GM19351 (cell line): Measurements from ENCODE around the gene MAGEF1.
A peak's percentile ranks its signal among the peaks of the same experiment; 100 is the strongest.

Source experiments
- ATAC-seq: cut with Tn5 transposase; IDR thresholded peaks from one replicate; pipeline ENCODE4 v1.9.1; 2021; ENCODE audit warnings: mild to moderate bottlenecking, moderate library complexity; ENCODE audit not compliant: unreplicated experiment

Gene MAGEF1, protein sequence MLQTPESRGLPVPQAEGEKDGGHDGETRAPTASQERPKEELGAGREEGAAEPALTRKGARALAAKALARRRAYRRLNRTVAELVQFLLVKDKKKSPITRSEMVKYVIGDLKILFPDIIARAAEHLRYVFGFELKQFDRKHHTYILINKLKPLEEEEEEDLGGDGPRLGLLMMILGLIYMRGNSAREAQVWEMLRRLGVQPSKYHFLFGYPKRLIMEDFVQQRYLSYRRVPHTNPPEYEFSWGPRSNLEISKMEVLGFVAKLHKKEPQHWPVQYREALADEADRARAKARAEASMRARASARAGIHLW

DNA sequence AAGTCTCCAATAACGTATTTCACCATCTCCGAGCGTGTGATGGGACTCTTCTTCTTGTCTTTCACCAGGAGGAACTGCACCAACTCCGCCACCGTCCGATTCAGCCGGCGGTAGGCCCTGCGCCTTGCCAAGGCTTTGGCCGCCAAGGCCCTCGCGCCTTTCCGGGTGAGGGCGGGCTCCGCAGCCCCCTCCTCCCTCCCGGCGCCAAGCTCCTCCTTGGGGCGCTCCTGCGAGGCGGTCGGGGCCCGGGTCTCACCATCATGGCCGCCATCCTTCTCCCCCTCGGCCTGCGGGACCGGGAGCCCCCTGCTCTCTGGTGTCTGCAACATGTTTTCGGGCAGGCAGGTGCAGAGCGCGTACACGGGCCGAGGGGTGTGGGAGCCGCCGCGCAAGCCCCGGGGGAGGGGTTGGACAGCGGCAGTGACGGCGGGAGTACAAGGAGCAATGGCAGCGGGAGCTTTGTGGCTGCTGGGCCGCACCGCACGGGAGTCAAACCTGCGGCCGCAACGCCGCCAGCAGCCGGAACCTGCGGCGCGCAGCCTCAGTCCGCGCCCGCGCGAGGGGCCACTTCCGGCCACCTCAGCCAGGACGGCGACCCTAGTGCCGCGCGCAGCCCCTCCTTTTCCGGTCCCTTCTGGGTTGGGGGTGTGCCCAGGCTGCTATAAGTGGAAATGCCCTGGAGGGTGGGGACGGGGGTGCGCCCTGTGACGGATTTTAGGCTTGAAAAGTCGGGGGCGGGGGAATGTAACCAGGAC is at the start of gene MAGEF1:
MAGEF1 (minus strand) TSS at position 572 of the 755 bp plus-strand sequence; CDS start at position 329, 243 bp downstream.
- peak; percentile 81 for ATAC-seq

- ATAC-seq, result no peak
Observed at GRCh38 chr3:184761075-184761841, 49.4 kb upstream of the MAGEF1 start.

DNA sequence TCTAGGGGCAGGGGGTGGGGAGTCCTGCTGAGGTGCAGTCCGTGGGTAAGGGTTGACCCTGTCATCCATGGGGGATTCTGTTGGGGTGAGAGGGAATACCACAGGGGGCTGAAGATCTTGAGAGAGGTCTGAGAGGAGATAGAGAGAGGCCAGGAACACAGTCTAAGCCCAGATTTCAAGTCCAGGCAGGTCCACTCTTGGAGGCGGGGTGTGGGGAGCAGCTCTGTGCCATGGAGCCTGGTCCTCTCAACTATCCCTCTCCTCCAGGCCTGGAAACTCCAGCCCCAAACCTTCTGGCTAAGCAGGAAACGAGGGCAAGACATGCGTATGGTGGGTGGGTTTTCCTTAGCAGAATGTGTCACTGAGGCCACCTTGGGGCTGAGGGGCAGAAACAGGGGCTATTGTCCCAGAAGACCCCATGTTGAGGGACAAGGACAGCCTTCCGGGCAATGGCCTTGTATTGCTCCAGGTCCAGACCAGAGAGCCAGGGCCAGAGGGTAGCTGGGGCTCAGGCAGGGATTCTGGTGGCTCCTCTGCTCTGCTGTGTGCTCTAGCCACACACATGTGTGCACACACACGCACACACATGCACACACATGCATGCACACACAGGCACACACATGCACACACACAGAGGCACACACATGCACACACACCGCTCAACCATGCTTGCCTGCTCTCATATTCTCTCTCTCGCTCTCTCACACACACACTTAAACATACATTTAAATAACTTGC is 48.6 kb upstream of the MAGEF1 start:
- ATAC-seq, result no peak

DNA sequence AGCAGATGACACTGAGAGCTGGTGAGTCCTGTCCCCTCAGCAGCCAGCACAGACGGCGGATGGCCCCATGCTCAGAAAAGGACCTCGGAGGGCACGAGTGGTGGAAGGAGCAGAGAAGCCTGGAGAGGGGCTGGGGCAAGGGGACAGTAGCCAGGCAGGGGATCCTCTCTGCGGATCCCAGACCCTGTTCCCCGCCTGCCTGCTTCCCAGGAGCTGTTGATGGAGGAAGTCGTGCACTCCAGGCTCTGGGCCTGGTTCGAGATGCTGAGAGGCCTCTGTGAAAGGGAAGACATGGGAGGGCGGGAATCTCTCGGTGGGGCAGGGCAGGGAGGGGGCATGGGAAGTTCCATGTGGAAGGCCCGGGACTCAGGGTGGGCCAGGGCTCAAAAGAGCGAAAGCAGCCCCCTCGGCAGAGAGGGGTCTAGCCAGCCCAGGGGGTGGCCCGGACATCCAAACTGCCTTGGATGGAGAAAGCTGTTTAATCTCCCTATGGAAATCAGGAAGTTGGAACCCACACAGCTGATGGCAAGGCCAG is 47.9 kb upstream of the MAGEF1 start:
- ATAC-seq, result no peak

DNA sequence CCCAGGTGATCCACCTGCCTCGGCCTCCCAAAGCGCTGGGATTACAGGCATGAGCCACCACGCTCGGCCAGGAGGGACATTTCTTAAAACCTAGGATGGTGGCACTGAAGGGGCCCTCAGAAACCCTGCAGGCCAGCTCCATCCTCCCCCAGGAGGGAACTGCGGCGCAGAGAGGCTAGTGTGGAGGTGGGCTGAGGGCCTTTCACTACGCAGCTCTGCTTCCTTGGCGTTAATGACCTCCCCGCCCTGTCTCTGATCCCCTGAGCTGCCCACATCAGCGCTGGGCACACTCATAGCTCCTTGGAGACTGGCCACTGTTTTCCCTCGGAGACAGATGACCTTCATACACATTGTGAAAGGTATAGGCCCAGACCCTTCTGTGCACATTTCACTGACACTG is 46.2 kb upstream of the MAGEF1 start:
- no peak for ATAC-seq

DNA sequence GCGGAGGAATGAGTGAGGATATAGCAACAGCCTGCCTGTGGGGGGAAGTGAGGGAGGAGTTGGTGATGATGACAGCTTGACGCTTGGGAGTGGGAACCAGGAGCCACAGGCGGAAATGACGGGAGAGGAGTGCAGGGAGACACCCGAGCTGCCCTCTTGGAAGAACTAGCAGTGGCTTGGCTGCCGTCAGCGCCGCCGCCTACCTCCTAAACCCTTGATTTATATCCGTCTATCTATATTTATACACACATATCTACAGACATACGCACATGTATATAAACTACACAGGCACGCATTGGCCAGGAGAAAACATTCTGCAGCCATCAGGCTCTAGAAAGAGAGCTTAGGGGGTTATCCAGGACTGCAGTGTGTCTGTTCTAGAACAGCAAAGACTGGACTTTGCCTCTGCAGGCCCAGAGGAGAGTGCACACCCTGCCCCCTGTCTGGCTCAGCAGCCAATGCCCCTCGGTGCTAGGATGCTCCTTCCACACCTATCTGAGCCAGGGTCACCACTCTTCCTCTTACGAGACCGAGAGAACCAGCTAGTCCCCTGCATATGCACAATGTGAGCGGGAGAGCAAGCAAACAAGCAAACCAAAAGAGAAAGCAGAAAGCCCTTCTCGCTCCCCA is 45.3 kb upstream of the MAGEF1 start:
- ATAC-seq, result no peak

DNA sequence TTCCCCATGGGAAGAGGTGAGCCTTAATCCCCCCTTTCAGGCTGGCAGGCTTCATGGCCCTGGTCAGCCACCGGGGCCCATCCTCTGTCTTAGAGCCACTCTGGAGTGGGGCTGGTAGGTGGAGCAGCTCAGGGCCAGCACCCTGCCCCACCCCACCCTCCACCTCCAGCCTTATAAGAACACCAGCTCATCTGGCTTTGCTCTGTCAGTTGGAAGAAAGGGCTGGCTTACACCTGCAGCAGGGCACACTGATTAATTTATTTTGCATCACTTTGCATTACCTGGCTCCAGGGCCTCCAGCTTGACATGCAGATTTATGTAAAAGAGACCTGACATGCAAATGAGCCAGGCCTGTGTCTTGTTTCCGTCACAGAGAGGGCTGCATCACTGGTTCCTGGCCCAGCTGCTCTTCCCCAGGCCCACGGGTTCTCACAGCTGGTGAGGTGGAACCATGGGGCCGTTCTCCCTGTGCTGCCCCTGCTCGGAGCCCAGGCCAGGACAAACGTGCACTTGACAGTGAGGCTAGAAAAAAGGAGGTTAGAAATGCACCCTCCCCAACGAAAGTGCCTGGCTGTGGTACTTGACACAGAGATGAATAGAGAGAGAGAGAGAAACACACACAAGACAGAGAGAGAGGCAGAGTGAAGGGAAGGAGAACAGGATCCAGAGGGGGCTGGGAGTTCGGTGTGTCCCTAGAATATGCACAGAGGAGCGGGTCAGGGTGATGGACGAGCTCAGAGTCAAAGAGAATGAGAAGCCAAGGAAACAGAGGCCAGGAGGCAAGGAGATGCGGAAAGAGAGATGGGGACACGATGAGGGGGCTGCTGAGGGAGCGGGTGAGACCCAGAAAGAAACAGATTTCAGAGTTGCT is 44.5 kb upstream of the MAGEF1 start:
- no peak for ATAC-seq

- ATAC-seq, result no peak
Observed at GRCh38 chr3:184755315-184755731, 43.5 kb upstream of the MAGEF1 start.

DNA sequence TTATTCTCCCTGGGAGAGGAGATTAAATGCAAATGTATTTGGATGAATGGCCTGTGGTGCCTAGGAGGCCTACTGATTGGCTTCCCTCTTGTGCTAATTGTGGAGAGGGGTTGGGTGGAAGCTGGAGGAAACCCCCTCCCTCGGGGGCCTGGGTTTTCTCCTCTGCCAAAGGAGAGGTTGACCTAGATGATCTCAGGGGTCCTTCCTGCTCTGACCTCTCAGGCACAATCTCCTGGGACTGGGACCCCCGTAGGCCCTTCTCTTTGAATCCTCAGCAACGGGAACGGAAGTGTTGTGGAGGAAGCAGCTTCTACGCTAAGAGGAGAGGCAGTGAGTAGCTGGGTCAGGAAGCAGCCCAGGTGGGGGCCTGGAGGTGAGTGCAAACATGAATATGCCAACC is 40.5 kb upstream of the MAGEF1 start:
- no peak for ATAC-seq

DNA sequence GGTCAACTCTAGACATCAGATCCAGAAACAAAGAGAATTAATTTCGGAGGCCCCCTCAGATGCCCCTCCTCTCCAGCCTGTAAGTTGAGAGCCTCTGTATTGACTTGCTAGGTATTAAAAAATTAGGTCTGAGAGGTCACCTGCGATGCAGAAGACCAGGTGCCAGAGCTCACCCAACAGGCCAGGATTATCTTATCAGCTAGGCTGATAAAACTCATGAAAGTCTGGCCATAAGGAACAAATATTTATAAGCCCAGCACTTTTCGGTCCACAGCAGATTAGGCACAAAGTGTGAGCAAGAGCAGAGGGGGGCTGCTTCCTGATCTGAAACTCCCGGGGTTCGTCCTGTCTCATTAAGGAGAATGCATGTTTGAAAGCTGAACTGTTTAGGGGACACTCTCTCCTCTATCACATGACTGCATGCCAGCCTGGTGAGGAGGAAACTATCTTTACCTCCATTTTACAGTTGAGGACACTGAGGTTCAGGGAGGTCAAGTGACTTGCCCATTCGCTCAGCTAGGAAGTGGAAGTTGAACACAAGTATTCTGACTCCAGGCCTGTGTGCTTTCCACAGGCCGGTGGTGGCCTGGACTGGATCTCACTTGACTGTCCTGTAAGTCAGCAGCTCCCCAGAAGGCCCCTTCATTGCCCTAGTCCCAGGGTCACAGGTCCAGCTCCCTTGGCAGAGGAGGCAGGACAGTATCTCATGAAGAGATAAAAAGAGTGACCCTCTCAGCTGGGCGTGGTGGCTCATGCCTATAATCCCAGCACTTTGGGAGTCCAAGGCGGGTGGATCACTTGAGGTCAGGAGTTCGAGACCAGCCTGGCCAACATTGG is 39.6 kb upstream of the MAGEF1 start:
- no peak for ATAC-seq

- ATAC-seq, result no peak
Observed at GRCh38 chr3:184750349-184751083, 38.7 kb upstream of the MAGEF1 start.

DNA sequence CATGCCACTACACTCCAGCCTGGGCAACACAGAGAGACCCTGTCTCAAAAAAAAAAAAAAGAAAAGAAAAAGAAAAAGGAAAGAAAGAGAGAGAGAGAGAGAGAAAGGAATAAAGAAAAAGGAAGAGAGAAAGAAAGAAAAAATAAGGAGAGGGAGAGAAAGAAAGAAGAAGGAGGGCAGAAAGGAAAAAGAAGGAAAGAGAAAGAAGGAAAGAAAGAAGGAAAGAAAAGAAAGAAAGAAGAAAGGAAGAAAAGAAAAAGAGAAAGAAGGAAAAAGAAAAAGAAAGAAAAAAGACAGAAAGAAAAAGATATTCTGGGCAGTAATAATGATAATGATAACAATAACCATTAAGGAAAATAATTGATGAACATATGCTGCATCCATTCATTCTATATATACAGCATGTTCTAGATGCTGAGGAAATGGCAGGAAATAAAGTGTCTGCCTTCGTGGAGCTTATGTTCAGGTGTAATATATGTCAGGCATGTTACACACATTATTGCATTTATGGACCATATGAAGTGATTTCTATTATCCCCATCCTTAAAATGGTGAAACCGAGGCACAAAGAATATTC is 37.4 kb upstream of the MAGEF1 start:
- no peak for ATAC-seq

GRCh38 chr3:184748219-184749135 is 36.6 kb upstream of the MAGEF1 start:
- ATAC-seq, result peak; percentile 57

GRCh38 chr3:184746131-184747120 is 34.6 kb upstream of the MAGEF1 start:
- no peak for ATAC-seq

DNA sequence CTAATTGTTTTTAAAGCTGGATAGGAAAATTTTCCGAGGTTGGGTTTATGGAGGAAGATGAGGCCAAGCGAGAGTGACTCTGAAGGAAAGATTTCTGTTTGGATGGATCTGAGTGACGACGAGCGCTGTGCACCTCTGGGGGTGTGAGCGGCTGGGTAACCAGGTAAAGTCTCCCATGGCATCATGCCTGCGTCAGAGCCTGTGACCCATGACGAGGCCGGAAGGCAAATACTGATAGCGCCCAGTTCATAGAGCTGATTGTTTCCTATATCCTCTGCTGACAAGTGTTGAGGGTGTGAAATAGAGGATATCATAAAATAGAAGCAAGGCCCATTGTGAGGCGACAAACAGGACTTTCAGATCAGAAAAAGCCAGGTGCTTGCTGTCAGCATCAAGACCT is 33.7 kb upstream of the MAGEF1 start:
- ATAC-seq, result no peak
